HG03175 (cell line): ENCODE results near the gene GZMA.
"Not testable (repeated sequence)": the region's sequence is repeated elsewhere in the genome, so short reads cannot be mapped to it uniquely, and the experiment has no call there.

ENCODE experiments used
- ATAC-seq: cut with Tn5 transposase; IDR thresholded peaks from one replicate; pipeline ENCODE4 v1.9.1; 2021; ENCODE audit warnings: mild to moderate bottlenecking, moderate library complexity; ENCODE audit not compliant: unreplicated experiment

GZMA gene

GRCh38 chr5:55102348-55102747, at the start of gene GZMA:
Gene GZMA, plus strand, starts transcription at chr5:55102646. Its CDS starts 37 bp downstream, at chr5:55102683.
- no peak for ATAC-seq

DNA sequence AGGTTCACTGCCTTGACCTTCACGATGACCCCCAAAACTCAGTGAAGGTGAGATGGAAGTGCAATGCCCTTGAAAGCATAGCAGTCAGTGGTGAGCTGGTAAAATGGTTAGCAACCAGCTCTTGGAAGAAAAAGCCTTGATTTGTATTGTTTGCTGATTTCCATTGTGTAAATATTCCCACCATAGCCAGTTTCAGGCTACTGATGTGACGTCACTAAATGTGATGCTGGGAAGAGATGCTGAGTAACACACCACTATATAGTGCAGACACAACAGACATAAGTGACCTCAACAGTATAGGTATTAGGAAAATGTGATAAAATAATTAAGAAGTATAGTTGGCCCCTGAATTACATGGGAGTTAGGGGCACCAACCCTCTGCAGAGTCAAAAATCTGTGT, 47.3 kb upstream of the GZMA start:
- ATAC-seq, result no peak

- ATAC-seq, result peak; percentile 56
Measured at GRCh38 chr5:55062039-55062779, 40.2 kb upstream of the GZMA start.

- ATAC-seq, result no peak
Measured at GRCh38 chr5:55063220-55063863, 39.1 kb upstream of the GZMA start.

- no peak for ATAC-seq
Measured at GRCh38 chr5:55063899-55064298, 38.5 kb upstream of the GZMA start.

DNA sequence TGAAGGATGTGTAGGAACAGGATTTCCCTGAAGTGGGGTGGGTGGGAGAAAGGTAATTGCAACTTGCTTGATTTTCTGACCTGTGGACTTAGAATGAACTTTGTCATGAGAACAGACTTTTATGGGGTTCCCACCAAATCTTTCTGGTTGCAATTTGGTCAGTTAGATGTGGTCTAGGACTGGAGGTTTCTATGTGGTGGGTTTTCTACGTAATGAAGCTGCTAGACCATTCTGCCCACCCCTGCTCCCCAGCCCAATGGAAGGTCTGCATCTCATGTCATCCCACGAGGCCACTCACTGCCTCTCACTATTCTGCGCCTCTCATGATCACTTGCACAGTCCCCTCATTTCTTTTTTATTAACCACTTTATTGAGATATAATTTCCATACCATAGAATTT, 37.9 kb upstream of the GZMA start:
- ATAC-seq, result no peak

GRCh38 chr5:55066277-55066676, 36.2 kb upstream of the GZMA start:
- ATAC-seq, result no peak

DNA sequence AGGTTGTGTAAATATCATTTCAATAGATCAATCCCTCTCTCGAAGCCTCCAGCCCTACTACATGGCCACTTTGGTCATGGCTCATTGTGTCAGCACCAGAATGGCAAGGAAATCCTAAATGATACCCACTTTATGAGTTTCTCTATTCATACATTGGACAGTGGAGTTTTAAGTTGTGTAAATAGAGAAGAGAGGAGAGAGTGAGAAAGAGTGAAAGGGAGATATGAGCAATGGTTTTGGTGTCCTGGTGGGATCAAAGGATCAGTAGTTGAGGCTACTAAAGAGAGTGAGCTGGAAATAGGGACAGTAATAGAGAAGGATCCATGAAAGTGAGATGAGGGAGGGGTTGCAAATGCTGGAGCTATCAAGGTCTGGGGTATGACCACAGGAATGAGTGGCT, 31.5 kb upstream of the GZMA start:
- ATAC-seq, result no peak

DNA sequence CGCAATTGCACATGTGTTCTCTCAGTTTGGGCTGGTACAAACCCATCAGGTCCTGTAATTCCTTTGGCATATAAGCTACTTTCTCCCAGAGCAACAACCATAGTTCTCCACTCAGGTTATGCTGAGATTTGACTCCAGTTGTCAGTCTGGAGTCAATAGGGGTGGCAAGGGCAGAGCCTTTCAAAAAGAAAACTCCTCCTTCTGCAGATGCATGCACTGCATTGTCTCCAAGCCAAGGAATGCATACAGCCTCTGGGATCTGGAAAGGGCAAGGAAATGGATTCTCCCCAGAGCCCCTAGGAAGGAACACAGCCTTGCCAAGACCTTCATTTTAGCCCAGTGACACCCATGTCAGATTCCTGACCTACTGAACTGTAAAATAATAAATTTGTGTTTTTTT, 31.0 kb upstream of the GZMA start:
- ATAC-seq, result no peak

DNA sequence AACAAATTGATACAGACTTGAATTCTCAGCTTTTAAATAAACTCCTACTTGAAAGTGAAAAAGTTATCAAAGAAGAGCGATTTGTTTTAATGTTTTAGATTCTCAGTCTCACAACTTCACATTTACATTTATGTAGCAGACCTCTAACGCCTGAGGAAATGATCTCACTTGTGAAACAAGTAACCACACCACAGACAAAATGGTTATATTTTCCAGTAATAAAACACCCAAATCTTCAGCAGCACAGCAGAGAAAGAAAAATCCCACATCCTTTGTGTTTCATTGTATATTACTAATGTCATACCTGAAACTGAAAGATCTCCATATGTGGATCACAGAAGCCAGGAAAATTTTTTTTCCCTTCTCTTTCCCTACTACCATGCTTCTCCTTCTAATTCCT, 29.8 kb upstream of the GZMA start:
- ATAC-seq, result no peak

DNA sequence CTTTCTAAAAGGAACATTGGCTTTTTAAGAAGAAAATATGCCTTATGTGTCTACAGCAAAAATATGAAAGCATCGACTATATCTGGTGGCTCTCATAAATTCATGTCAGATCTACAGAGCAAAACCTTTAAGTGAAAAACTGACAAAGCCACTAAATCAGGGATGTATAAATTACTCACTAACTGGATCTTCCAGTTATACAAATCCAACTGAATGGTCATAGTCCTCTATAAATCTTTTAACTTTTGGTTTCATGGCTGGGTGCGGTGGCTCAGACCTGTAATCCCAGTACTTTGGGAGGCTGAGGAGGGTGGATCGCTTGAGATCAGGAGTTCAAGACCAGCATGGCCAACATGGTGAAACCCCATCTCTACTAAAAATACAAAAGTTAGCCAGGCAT, 29.2 kb upstream of the GZMA start:
- no peak for ATAC-seq

DNA sequence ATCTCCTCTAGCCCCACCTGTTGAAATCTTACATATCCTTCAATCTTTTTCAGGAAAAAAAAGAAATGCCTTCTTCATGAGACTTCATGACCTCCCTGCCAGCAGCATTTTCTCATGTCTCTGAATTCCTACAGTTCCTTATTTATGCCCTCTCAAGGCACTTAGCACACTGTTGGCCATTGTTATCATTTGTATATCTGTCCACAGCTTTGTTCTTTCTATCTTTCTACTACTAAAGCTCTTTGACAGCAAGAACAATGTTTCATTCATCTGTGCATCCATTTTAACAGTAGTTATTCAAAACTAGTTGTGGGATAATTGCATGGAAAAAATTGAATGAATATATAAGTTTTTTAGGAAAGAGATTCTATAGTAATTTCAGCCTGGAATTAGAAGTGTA, 20.9 kb upstream of the GZMA start:
- no peak for ATAC-seq

DNA sequence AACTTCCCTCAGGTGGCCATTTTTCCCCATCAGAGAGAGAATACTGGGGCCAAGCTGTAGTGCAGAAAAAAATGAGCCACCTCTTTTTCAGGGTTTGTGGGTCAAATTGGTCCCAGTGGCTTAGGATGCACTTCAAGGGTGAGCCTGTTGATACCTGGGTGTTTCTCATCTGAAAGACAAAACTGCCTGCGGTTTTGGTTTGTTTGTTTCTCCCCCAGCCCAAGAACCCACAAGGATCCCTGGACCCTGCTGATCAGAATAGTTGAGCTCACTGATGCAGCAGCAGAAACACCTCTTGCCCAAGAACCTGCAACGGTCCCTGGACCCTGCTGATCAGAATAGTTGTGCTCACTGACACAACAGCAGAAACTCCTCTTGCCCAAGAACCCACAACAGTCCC, 13.1 kb upstream of the GZMA start:
- ATAC-seq, result not testable (repeated sequence)

GRCh38 chr5:55091011-55091410, 11.4 kb upstream of the GZMA start:
- not testable (repeated sequence) for ATAC-seq

GRCh38 chr5:55096182-55096581, 6.3 kb upstream of the GZMA start:
- no peak for ATAC-seq

DNA sequence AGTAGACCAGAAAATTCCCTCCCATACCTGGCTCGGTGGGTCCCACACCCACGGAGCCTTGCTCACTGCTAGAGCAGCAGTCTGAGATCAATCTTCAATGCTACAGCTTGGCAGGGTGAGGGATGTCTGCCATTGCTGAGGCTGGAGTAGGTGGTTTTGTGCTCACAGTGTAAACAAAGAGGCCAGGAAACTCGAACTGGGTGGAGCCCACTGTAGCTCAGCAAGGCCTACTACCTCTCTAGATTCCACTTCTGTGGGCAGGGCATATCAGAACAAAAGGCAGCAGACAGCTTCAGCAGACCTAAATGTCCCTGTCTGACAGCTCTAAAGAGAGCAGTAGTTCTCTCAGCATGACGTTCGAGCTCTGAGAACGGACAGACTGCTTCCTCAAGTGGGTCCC, 5.6 kb upstream of the GZMA start:
- ATAC-seq, result no peak

DNA sequence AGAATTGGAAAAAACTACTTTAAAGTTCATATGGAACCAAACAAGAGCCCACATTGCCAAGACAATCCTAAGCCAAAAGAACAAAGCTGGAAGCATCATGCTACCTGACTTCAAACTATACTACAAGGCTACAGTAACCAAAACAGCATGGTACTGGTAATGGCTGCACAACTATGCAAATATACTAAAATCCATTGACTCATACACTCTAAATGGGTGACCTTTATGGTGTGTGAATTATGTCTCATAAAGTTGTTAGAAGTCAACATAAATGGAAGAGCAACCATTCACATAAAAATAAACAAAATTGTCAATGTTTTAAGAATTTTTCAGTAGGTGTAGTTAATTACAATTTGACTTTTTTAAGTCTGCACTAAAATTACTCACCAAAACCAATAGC, 1.3 kb upstream of the GZMA start:
- not testable (repeated sequence) for ATAC-seq

DNA sequence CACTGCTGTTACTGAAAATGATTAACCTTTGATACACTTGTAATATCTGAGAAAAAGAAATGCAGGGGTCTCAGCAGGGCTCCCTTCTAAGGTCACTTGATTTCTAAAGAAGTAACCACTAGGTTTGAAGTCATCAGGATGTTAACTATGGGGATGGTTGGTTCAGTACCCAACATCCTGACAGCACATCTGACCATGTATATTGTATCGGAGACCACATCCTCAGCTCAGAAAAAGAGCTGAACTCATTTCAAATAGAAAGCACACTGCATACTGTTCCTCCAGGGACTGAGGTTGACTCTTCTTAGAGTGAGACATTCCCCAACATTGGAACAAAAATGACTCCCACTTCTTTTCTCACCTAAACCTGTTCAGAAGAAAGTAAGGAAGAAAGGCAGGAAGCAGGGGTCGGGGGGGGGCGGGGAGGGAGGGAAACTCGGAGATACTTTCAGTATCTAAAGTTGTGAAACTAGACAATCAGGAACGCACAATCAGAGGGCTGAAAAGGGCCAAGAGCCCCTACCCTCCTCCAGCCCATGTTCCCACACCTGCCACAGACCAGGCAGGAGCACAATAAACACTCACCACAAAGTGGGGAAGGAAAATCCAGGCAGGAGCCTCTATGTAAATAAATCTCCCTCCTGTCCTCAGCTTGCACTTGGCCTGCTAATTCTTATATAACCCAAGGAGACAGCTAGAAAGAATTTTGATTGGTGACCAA, 730 bp upstream of the GZMA start:
- ATAC-seq, result no peak

- no peak for ATAC-seq
Measured at GRCh38 chr5:55104036-55104772, 1.8 kb downstream of the GZMA start.

GRCh38 chr5:55104946-55105701, 2.7 kb downstream of the GZMA start:
- ATAC-seq, result no peak

DNA sequence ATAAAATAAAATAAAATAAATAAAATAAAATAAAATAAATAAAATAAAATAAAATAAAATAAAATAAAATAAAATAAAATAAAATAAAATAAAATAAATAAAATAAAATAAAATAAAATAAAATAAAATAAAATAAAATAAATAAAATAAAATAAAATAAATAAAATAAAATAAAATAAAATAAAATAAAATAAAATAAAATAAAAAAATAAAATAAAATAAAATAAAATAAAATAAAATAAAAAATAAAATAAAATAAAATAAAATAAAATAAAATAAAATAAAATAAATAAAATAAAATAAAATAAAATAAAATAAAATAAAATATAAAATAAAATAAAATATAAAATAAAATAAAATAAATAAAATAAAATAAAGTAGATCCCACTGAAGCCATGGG, 3.5 kb downstream of the GZMA start:
- not testable (repeated sequence) for ATAC-seq
